ENCODE measurements around the gene CIZ1.

DNA sequence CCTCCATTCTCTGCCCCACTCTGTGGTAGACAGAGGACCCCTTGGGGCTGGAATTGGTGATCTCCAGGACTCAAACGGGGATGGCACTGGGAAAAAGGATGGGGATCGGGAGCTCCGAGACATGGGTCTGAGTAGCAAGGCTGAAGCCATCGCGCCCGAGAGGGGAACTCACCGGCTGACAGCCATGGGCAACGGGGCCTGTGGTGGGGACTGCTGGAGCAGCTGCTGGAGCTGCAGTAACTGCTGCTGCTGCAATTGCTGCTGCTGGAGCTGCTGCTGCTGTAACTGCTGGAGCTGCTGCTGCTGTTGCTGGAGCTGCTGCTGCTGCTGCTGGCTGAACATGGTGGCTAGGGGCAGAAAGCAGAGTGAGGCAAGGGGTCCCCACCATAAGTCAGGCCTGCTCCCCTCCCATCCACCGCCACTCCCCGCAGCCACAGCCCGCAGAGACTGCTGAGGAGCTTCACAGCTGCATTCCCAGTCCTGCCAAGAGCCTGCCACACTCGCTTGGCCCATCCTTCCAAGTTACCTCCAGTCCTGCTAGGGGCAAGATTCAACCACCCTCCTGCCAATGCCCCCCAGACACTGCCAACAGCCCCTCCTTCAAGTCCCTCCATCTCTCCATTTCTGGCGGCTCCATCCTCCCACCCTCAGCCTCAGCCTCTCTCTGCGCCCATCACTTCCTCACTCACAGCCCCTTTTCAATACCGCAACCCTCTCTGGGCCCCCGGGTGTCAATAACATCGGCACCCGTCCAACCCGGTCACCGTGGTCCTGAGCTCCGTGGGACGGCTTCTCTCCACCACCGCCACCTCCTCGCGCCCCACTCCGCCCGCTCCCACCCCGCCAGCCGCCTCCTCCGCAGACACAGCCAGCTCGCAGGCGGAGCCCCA is 611 bp downstream of the CIZ1 start:
- TF ChIP-seq, protein P1, sequence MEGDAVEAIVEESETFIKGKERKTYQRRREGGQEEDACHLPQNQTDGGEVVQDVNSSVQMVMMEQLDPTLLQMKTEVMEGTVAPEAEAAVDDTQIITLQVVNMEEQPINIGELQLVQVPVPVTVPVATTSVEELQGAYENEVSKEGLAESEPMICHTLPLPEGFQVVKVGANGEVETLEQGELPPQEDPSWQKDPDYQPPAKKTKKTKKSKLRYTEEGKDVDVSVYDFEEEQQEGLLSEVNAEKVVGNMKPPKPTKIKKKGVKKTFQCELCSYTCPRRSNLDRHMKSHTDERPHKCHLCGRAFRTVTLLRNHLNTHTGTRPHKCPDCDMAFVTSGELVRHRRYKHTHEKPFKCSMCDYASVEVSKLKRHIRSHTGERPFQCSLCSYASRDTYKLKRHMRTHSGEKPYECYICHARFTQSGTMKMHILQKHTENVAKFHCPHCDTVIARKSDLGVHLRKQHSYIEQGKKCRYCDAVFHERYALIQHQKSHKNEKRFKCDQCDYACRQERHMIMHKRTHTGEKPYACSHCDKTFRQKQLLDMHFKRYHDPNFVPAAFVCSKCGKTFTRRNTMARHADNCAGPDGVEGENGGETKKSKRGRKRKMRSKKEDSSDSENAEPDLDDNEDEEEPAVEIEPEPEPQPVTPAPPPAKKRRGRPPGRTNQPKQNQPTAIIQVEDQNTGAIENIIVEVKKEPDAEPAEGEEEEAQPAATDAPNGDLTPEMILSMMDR (IDR thresholded peaks at IDR 0.05; ENCODE audit: low read depth, low read length, poor library complexity, severe bottlenecking), result no peak
- no peak for TF ChIP-seq EZH2phosphoT487 (IDR thresholded peaks at IDR 0.05; ENCODE audit: borderline replicate concordance, low read length)

Data from DOHH2 (cell line).